GM18507 (cell line): Measurements from ENCODE around the gene TMIGD2.

ENCODE experiments used
- DNase-seq: peaks from one replicate; pipeline ENCODE4 v3.0.0; 2011; ENCODE audit warnings: low read depth; ENCODE audit not compliant: insufficient read length; ENCODE audit errors: extremely low spot score
- FAIRE-seq: peaks from 2 replicates; lab custom pipeline; 2011; peaks lifted over from hg19 to GRCh38; lab: Jason Lieb, UNC

Gene TMIGD2

GRCh38 chr19:4327877-4328242 is 25.7 kb upstream of the TMIGD2 start:
- DNase-seq = no peak
- no peak for FAIRE-seq

DNA sequence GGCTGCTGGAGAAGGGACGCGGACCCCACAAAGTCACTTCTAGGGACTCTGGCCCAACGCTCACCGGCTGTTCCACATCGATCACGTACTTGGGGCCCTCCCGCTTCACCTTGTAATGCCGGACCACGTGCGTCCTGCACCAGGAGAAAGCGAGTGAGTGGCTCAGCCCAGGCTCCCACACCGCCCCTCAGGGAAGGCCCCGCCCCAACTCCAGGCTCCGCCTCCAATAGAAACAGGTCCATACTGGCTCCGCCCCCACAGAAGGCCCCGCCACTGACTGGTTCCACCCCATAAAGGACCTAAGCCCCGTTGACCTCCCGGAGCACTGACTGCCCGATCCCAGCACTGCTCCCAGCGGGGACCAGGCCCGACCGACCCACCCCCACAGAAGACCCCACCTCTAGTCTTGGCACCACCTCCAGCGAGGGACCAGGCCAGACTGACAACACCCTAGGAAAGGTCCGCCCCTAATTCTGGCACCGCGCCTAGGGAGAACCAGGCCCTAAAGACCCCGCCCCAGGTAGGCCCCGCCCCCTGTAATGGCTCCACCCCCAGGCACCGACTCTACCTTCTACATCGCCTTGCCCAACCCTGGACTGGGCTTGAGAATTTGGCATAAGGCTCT is 25.2 kb upstream of the TMIGD2 start:
- FAIRE-seq (peak; percentile 77), DNase-seq (no peak)

- FAIRE-seq (no peak), DNase-seq (no peak)
Observed at GRCh38 chr19:4326837-4327251, 24.7 kb upstream of the TMIGD2 start.

GRCh38 chr19:4326215-4326836 is 24.1 kb upstream of the TMIGD2 start:
- DNase-seq (no peak), FAIRE-seq (no peak)

- DNase-seq = no peak
- no peak for FAIRE-seq
Observed at GRCh38 chr19:4324228-4324627, 22.0 kb upstream of the TMIGD2 start.

- FAIRE-seq = no peak
- DNase-seq = no peak
Observed at GRCh38 chr19:4323692-4324091, 21.5 kb upstream of the TMIGD2 start.

DNA sequence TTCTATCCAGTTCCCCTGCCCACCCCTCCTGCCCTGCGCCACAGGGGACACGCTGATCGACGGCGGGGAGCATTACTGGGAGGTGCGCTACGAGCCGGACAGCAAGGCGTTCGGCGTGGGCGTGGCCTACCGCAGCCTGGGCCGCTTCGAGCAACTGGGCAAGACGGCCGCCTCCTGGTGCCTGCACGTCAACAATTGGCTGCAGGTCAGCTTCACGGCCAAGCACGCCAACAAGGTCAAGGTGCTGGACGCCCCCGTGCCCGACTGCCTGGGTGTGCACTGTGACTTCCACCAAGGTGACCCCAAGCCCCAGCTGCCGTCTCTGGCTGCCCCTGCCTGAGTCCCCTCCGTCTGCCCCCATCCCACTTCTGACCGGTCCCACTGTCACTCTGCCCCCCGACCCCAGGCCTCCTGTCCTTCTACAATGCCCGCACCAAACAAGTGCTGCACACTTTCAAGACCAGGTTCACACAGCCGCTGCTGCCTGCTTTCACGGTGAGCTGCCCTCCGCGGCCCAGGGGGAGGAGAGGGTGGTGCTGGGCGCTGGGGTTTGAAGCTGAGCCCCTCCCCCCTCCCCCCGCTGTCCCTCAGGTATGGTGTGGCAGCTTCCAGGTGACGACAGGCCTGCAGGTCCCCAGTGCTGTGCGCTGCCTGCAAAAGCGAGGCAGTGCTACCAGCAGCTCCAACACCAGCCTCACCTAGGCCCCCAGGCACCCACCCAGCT is 20.9 kb upstream of the TMIGD2 start:
- DNase-seq (no peak), FAIRE-seq (no peak)

GRCh38 chr19:4320419-4320818 is 18.2 kb upstream of the TMIGD2 start:
- no peak for FAIRE-seq
- DNase-seq = no peak

GRCh38 chr19:4319067-4319718 is 17.0 kb upstream of the TMIGD2 start:
- DNase-seq (no peak), FAIRE-seq (no peak)

DNA sequence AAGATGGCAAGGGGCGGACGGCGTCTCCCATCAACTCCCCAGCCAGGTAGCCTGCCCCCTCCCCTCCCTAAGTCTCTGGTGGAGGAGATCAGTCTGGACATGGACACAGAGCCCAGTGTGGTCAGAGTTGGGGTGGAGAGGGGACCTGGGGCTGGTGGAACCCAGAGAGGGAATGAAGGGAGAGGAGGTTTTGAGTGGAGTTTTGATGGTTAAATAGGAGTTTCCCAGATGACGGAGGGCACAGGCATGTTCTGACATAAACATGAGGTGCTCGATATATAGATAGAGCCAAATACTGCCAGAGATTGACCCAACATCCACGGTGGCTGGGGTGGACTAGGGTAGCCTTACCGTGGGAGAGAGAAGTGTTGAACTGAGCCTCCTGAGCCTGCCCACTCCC is 16.3 kb upstream of the TMIGD2 start:
- no peak for FAIRE-seq
- DNase-seq = no peak

- DNase-seq = no peak
Observed at GRCh38 chr19:4316956-4317355, 14.8 kb upstream of the TMIGD2 start.

DNA sequence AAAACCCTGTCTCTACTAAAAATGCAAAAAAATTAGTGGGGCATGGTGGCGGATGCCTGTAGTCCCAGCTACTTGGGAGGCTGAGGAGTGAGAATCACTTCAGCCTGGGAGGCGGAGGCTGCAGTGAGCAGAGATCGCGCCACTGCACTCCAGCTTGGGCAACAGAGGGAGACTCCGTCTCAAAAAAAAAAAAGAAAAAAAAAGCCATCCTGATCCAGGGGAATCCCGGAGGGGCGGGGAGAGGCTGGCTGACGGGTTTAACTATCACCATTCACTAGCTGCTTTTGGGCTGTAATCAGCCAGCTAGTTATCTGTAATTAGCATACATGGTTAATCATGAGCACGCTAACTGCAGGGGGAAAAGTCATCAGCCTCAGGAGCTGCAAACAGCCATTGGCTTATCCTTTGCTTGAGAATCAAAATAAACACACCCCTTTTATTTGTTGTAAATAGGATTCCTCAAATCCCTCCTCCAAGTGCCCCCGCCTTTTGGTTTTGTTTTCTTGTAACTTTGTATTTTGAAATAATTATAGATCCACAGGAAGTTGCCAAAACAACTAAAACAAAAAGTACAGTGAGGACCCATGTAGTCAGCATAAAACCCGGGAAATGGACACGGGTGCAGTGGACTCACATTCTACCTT is 11.8 kb upstream of the TMIGD2 start:
- no peak for FAIRE-seq
- no peak for DNase-seq

More at GRCh38 chr19:4316956-4317355, 14.8 kb upstream of the TMIGD2 start:
- FAIRE-seq = no peak

DNA sequence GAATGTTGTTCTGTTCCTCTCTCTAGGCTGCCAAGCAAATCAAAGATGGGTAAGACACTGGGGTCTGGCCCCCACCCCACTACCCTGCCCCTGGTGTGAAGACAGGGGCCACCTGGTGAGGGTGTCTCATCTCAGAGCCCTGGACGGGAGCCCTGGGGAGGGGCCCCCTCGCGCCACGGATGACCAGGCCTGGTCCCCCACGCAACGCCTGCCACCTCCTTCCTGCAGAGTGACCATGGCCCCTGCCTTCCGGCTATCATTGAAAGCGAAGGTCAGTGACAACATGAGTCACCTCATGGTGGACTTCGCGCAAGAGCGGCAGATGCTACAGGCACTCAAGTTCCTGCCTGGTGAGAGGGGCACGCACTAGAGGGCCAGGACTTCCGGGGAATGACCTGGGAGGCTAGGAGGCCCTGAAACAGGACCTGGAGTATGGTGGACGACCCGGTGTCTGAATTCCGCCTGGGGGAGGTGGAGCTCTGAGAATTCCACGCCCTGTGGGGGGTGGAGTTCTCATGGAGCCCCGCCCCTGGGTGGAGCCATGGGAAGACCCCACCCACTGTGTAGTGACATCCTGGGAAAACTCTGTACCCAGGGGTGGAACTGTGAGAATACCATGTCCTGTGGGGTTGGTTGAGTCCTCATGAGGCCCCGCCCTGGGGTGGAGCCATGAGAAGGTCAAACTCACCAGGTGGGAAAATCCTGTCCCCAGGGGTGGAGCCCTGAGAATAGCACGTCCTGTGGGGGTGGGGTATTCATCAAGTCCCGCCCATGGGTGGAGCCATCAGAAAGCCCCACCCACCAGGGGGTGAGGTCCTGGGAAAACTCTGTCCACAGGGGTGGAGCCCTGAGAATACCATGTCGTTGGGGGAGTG is 8.3 kb upstream of the TMIGD2 start:
- FAIRE-seq = no peak

GRCh38 chr19:4305659-4306058 is 3.5 kb upstream of the TMIGD2 start:
- FAIRE-seq (no peak), DNase-seq (no peak)

More for the DNA sequence above, 8.3 kb upstream of the TMIGD2 start:
- DNase-seq = no peak

DNA sequence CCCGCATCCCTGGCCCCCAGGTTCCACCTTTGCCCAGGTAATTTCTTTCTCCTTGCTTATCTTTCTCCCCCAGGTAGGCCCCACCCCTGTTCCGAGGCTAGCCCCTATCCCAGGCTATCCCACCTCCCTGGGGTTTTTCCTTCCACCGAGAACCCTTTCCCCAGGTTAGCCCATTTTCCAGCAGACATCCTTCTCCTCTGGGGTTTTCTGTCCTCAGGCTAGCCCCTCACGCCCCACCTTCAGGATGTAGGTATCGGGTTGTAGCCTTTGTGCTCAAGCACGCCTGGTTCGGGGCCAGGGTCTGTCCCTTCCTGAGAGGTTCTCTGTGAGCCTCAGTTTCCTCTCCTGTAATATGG is 3.0 kb upstream of the TMIGD2 start:
- no peak for FAIRE-seq
- no peak for DNase-seq

- peak; percentile 91 for DNase-seq
- peak; percentile 5 for FAIRE-seq
Observed at GRCh38 chr19:4304538-4305256, 2.5 kb upstream of the TMIGD2 start, which contains the start of gene FSD1. Gene FSD1, plus strand, starts transcription at chr19:4304598. Its CDS starts 149 bp downstream, at chr19:4304747.

DNA sequence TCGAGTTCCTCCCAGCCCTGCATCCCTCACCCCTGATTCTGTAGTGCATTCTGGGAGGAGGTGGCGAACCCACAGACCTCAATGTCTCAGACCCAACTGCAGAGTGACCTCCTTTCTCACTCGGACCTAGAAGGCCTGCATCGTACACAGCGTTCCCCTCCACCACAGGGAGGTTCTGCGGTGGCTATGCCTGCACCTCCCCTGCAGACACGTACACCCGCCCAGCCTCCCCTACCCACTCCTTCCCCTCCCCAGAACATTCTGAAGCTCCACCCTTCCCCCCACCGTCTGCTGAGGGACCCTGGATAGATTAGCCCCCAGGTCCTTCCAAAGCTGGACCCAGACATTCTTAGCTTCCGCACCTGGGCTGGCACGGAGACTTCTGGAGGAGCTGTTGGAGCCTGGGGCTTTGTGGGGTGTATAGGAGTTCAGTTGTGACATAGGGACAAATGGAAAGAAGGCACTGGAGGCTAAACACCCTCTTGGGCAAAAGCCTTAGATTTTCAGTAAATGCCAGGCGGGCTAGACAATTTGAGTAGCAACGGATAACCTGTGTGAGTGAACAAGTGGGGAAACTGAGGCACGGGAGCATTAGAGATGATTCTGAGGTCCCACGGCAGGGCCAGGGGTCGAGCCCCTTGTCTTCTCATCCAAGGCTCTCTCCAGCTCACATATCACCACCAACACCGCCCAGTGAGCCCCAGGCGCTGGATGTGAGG is 1.8 kb upstream of the TMIGD2 start:
- no peak for DNase-seq
- FAIRE-seq = no peak
